ENCODE data around the gene HARS1. TPM values are rescaled to one million over a fixed set of nuclear protein-coding genes. Genes with fewer than 3 reads are reported as not detected.
"Not testable (repeated sequence)": the region's sequence is repeated elsewhere in the genome, so short reads cannot be mapped to it uniquely, and the experiment has no call there.

The HARS1 gene
- total and polyA plus RNA-seq, 10 of the 15 experiments (the other 5 are each of a cell fraction or from before 2014, with no cell fraction given), result 12.0 to 93.8 (median 76.9) TPM

GRCh38 chr5:140716238-140716637, 25.1 kb upstream of the HARS1 start:
- ATAC-seq; H3K27me3 ChIP-seq (replicated peaks in 1 of 2; ENCODE audit: control insufficient read depth in 2 of 2, insufficient read depth in 2 of 2, low read length in 1 of 2); H3K36me3 ChIP-seq (ENCODE audit: control insufficient read depth in 2 of 2, insufficient read depth in 2 of 2, low read length in 1 of 2); H3K27ac ChIP-seq (ENCODE audit: control insufficient read depth, insufficient read depth); H3K9me3 ChIP-seq (replicated peaks; ENCODE audit: control insufficient read depth, insufficient read depth, low read length); FAIRE-seq; H3K4me2 ChIP-seq (ENCODE audit: control insufficient read depth, insufficient read depth); RAD21 ChIA-PET (ENCODE audit: unreplicated experiment); H2AFZ ChIP-seq (ENCODE audit: control insufficient read depth, low read depth, low read length); DNase-seq (ENCODE audit: low read depth, low spot score); BruUV-seq (replicated peaks); SMC1A ChIA-PET (ENCODE audit: uncharacterized antibody, unreplicated experiment); H3K4me1 ChIP-seq (ENCODE audit: control insufficient read depth, insufficient read depth, low read length); H4K20me1 ChIP-seq (ENCODE audit: control insufficient read depth, insufficient read depth); H3K4me3 ChIP-seq; POLR2A ChIA-PET; H3K9ac ChIP-seq (ENCODE audit: control insufficient read depth, insufficient read depth, low read length); H3K79me2 ChIP-seq (ENCODE audit: control insufficient read depth, insufficient read depth, low read length): not testable (repeated sequence)
- CTCF ChIA-PET, result interaction anchor here (1.0 kb wide), 2 partner anchors 472 to 476 kb away, joined by 3 to 4 read pairs; no protein-coding TSS in a partner anchor
- in situ Hi-C loops (cut with MboI), result loop anchor here (5.0 kb wide), 2 partner anchors 354 to 474 kb away; partner anchors contain the start of gene SLC4A9
- 93% methylated on average over 2 of the region's 2 CpGs for WGBS (ENCODE audit: insufficient coverage, insufficient replicate concordance, low lambda C conversion rate, missing lambda C conversion rate)
- intact Hi-C loops (cut with micrococcal nuclease; ENCODE audit: unreplicated experiment), result loop anchor here (10.0 kb wide), 1 partner anchor 899 kb away; the partner anchor contains the start of gene DIAPH1

GRCh38 chr5:140713562-140714094, 22.5 kb upstream of the HARS1 start:
- DNase-seq (ENCODE audit: low read depth, low spot score), result no peak
- ATAC-seq, result no peak
- Histone ChIP-seq H4K20me1 (ENCODE audit: control insufficient read depth, insufficient read depth) (no peaks in the 10 kb centered on the region), H2AFZ (ENCODE audit: control insufficient read depth, low read depth, low read length) (no peak overlapping the region), H3K79me2 (ENCODE audit: control insufficient read depth, insufficient read depth, low read length) (no peaks in the 10 kb centered on the region), H3K4me2 (ENCODE audit: control insufficient read depth, insufficient read depth) (no peak overlapping the region), H3K9ac (ENCODE audit: control insufficient read depth, insufficient read depth, low read length) (no peak overlapping the region), H3K9me3 (replicated peaks; ENCODE audit: control insufficient read depth, insufficient read depth, low read length) (no peaks in the 10 kb centered on the region), H3K36me3 (ENCODE audit: control insufficient read depth in 2 of 2, insufficient read depth in 2 of 2, low read length in 1 of 2) (no peaks in the 10 kb centered on the region), H3K4me3 (no peak overlapping the region), H3K27ac (ENCODE audit: control insufficient read depth, insufficient read depth) (no peak overlapping the region), H3K27me3 (replicated peaks in 1 of 2; ENCODE audit: control insufficient read depth in 2 of 2, insufficient read depth in 2 of 2, low read length in 1 of 2) (no peaks in the 10 kb centered on the region), H3K4me1 (ENCODE audit: control insufficient read depth, insufficient read depth, low read length) (no peaks in the 10 kb centered on the region)
- BruUV-seq (replicated peaks), result no TSS peak
- ChIA-PET SMC1A (ENCODE audit: uncharacterized antibody, unreplicated experiment) (no interaction called here), RAD21 (ENCODE audit: unreplicated experiment) (no interaction called here), CTCF (no interaction called here), POLR2A (no interaction called here)
- 69% methylated on average over 1 of the region's 1 CpG for WGBS (ENCODE audit: insufficient coverage, insufficient replicate concordance, low lambda C conversion rate, missing lambda C conversion rate)
- intact Hi-C loops (cut with micrococcal nuclease; ENCODE audit: unreplicated experiment) (loop anchor here (5.0 to 10.0 kb wide), 2 partner anchors 471 to 901 kb away; partner anchors contain the start of gene DIAPH1), in situ Hi-C loops (cut with MboI) (no loop called here)
- FAIRE-seq, result no peak
- TF ChIP-seq MYB (IDR thresholded peaks at IDR 0.05; ENCODE audit: borderline replicate concordance, low read depth, low read length) (no peak), CUX1 (IDR thresholded peaks at IDR 0.05; ENCODE audit: insufficient replicate concordance, low read depth, low read length) (no peak), NR2C2 (IDR thresholded peaks at IDR 0.05; ENCODE audit: borderline replicate concordance, control insufficient read depth, insufficient read length, low read depth) (no peak), PKNOX1 (IDR thresholded peaks at IDR 0.05) (no peak), SUZ12 (IDR thresholded peaks at IDR 0.05; ENCODE audit: unreplicated experiment) (no peak), ZZZ3 (IDR thresholded peaks at IDR 0.05; ENCODE audit: control insufficient read depth, insufficient read length, low read depth) (no peak), NR2F1 (conservative IDR thresholded peaks at IDR 0.05) (no peak), JUND (IDR thresholded peaks at IDR 0.05; ENCODE audit: low read depth, low read length) (no peak), SMC3 (IDR thresholded peaks at IDR 0.05; ENCODE audit: borderline replicate concordance, low read length) (no peak), SREBF2 (IDR thresholded peaks at IDR 0.05; ENCODE audit: low read length) (no peak), ASH2L (IDR thresholded peaks at IDR 0.05; ENCODE audit: borderline replicate concordance, low read depth) (no peak)

Data from GM12878 (cell line).